ENCODE measurements around the gene PRSS27.

GRCh38 chr16:2705351-2705750 is 14.7 kb downstream of the PRSS27 start:
- no peak for TF ChIP-seq CTCF (IDR thresholded peaks at IDR 0.05)
- TF ChIP-seq POLR2AphosphoS5 (IDR thresholded peaks at IDR 0.05): no peak

All from gastroesophageal sphincter (tissue), 3 donors.